Inflammatory macrophage (primary cell): ENCODE results near the gene UROC1.

Experiments
- DNase-seq, 2 donors: peaks; one replicate each; pipeline ENCODE4 v3.0.0-alpha.2; 2020 to 2022

UROC1 gene

DNA sequence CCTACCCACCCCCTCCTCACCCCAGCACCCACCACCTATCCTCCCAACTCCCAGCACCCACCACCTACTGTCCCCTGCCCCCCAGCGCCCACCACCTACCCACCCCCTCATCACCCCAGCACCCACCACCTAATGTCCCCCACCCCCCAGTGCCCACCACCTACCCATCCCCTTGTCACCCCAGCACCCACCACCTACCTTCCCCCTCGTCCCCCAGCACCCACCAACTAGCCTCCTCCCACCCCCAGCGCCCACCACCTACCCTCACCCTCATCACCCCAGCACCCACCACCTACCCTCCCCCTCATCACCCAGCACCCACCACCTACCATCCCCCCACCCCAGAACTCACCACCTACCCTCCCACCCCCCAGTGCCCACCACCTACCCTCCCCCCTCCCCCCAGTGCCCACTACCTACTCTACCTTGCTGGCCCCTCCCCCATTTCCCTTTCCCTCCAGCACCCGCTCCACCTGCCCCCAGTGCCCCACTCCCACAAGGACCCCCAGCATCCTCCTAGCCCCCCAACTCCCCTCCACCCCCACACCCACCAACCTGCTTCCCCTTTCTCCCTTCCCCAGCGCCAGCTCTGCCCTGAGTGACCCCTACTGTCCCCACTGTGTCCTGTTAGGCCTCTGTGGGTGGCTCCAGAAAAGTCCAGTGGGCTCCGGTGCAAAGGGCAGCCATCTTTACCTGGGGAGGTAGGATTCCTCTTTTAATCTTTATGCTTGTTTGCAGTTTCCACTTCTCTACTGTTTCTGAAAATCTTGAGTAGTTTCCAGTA is 1.2 kb downstream of the UROC1 start:
- DNase-seq, result no peak

DNA sequence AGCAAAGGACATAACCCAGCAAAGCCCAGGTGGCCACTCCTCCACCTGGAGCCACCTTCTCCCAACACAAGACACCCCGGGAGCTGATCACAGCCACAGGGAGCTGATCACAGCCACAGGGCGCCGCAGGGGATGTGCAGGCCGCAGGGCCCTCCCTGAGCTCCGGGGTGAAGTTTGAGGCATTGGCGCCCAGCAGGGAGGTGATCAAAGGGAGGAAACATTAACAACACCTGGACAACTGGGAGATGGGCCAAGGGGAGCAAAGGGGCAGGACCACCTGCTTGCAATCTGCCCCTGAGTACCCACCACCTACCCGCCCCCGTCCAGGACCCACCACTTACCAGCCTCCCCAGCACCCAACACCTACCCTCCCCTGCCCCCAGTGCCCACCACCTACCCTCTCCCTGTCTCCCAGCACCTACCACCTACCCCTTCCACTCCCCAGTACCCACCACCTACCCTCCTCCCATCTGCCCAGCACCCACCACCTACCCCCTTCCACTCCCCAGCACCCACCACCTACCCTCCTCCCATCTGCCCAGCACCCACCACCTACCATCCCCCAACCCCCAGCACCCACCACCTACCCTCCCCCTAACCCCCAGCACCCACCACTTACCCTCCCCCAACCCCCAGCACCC is 2.4 kb downstream of the UROC1 start:
- no peak for DNase-seq

DNA sequence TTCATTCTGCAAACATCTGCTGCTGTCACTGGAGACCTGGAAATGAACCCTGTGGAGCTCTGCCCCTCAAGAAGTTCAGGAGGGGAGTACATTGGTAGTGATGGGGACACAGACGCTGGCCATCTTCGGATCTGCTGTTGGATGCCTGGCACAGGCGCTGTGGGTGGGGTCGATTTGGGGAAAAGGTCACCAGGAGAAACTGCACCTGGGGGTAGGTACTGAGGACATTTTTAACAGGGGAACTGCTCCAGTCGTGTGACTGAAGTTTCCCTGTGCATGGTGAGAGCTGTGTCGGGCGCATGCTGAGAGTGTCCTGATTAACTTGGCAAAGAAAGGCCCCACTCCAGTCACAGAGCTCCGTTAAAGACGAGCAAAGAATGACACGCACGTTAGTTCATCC is 3.4 kb downstream of the UROC1 start:
- no peak for DNase-seq

DNA sequence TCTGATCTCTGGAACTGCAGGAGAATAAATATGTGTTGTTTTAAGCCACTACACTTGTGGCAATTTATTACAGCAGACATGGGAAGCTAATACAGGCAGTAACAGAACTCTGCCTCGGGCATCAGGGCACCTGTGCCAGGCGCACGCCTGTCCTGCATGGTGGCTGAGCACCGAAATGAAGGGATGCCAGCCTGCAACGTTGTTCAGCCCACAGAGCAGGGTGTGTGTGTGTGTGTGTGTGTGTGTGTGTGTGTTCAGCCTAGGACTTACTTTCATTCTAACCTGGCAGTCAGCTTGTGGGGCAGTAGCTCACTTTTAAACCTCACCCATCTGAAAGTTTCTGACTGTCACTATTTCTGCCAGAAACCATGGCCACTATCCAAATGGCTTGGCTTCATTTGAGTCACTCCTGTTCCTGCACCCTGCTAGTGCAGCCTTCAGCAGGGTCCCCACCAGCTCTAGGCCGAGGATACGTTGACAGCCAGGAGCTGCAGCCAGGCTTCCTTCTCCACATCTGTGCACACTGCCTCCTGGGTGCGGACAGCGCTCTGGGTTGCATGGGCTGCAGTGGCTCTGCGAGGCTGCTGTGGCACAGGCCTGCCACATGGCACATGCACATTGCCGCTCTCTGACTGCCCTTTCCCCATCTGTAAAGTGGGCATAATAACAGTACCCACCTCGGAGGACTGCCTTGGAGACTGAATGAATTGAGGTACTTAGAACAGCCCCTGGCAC is 4.5 kb downstream of the UROC1 start:
- no peak for DNase-seq

DNA sequence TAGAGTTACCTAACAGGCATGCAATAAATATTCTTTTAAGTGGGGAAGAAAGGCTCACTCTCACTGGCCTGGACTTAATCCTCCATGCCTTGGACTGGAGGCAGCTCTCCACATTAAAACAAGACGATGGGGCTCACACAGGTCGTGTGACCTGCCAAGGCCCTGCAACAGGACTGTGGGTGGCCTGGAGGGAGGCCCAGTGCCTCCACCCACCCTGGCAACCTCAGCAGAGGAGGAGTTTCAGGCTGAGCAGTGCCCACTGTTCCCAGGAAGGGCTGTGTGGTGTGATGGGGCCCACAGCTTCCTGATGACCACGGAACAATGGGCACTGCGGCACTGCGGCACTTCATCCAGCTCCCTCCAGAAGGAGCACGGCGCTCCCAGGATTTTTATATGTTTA is 5.5 kb downstream of the UROC1 start:
- no peak for DNase-seq

DNA sequence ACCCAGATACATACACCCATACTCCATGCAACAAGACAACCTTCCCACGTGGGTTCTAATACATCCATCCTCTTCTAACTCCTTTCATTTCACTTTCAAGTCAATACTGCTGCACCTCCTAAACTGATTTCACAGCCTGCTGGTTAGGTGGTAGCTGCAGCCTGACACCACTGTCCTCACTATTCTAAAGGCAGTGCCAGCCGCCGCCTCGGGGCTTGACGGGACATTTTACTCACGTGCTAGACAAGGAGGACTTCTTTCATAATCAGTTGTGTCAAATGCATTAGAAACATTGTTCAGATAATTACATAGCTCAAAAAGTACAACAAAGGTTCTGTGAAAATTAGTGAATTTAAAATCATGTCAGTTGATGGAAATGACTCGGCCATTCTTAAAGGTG is 6.3 kb downstream of the UROC1 start:
- DNase-seq, result no peak

DNA sequence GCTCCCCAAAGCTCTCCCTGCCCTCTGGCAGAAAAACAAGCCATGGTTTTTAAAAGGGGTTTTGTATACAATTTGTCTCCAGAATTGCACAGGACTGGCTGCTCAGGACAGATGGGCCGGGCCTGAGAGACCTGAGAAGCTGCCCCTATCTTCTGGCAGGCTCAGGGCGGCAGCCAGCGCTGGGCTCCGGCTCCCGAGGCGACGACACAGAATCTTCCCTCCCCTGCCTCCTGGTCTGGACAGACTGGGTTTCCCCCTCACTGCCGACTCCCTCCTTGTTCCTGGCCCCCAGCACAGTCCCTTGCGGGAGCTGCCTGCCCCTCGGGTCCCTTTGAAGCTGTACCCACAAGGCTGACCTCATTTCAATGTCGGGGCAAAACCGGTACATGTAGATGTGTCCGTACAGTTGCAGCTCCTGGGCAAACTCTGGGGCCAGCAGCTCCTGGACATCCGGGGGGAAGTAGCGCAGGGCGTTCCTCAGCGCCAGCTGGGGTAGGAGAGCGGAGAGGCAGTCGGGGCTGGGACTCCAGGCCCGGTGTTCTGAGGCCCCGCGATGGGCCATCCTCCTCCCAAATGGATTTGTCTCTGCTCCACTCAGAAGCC is 7.2 kb downstream of the UROC1 start:
- no peak for DNase-seq

DNA sequence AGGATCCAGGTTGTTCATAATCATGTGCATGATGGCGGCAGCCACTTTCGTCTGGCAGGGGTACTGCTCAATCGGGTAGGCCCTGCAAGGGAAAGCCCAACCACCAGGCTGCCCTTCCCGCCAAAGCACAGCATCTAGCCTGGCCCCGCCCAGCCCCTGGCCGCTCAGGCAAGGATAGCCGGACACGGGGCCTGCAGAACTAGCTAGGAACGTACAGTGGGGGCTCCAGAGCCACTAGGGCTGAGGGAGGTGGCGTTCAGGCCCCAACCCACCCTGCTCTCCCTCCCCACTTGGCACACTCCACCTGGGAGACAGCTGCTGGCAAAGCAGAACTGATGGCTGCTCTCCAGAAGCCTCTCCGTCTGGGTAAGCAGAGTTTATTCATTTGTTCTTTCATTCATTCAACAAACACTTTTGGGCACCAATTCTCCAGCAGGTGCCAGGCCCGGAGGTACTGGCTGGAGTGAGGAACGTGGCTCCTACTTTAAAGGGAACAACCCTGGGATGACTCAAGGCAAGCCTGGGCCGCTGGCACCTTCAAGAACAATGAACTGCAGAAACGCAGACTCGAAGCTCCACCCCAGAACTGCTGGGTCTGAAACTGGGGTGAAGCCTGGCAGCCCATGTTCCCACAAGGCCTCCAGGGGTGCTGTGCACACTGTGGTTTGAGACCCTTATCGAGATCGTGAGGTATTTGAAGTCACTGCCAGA is 7.8 kb downstream of the UROC1 start:
- DNase-seq, result no peak

DNA sequence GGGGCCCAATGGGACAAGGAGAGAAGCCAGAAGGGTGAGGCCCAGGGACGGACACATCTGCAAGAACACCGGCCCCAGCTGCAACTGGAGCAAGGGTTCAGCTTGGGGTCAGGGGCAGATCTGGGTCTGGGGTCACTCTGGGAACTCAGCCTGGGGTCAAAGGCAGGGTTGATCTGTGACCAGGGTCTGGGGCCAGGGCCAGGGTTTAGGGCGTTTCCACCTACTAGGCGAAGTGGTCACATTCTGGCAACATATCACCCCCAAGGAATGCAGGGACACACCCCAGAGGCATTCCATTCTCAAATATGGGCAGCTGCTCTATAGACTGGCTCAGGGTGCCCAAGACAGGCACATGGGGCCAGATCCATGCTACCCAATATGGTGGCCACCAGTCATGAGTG is 9.0 kb downstream of the UROC1 start:
- DNase-seq, result no peak

DNA sequence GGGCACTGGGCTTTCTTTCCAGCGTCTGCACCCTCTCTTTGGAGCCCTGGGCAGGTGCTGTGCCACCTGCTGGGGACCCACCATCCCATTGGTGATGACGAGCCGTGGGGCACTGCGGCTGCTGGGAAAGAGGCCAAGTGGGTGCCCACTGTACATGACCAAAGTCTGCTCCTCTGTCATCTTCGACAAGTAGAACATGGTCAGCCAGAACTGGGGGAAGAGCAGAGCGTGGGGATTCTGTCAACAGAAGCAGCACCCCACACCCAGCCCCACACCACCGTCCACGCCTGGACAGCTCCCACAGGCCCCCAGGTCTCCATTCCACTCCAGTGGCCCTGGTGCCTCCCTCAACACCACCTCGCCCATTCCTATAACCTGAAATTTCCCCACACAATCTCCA is 9.7 kb downstream of the UROC1 start:
- no peak for DNase-seq

DNA sequence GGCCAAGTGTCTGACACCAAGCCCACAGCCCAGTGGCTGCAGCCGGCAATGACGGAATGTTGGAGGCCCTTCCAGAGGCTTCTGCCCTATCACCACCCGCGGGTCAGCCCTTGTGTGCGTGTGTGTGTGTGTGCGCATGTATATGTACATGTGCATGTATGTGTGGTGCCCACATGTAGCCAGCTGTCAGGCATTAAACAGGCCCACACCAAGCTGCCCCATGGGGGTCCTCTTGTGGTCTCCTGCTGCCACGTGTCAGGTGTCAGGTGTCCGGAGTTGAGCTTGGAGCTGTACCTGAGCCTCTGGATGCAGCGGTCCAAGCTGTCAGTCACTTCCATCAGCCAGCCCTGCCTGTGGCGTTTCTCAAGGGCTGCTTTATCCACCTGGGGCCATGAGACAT is 13.9 kb downstream of the UROC1 start:
- no peak for DNase-seq

DNA sequence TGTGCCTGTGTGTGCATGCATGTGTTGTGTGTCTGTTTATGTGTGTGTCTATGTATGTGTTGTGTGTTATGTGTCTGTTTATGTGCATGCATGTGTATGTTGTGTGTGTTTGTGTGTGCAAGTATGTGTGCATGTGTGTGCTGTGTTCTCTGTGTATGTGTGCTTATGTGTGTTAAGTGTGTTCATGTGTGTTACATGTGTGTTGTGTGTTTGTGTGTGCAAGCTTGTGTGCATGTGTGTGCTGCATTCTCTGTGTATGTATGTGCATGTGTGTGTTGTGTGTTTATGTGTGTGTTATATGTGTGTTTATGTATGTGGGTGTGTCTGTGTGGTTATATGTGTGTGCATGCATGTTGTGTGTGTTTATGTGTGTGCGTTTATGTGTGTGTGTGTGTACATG is 14.9 kb downstream of the UROC1 start:
- DNase-seq, result no peak

DNA sequence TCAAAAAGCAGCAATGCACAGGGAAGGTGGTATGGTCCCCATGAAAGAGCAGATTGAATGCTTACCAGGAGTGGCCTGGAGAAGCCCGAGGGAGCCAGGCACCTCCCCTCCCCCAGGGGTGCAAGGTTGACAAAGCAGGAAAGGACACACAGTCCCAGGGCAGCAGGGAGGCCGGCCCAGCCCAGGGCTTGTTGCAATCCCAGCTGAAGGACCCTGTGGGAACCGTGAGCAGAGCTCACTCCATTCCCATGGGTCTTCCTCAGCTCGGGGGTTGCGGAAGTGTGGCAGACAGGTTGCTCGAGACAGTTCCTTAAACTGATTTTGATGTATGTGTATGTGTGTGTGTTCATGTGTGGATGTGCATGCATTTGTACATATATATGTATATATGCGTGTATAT is 15.8 kb downstream of the UROC1 start:
- DNase-seq, result no peak

DNA sequence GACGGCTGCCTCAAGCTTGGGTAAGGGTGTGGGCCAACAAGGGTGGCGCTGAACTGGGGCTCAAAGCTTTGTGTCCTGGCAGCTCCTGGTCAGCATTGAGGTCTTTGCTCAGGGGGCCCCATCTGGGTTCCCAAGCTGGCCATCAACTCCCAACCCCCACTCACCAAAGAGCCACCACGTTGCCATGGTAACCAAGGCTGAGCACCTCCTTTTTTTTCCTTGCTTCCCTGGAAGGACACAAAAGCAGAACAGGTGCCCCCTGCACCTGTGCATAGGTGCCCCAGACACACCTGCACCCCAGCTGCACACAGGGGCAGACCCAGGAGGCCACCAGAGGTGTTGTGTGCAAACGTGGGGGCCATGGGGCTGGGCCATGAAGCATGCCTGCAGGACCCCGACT is 16.5 kb downstream of the UROC1 start:
- no peak for DNase-seq

DNA sequence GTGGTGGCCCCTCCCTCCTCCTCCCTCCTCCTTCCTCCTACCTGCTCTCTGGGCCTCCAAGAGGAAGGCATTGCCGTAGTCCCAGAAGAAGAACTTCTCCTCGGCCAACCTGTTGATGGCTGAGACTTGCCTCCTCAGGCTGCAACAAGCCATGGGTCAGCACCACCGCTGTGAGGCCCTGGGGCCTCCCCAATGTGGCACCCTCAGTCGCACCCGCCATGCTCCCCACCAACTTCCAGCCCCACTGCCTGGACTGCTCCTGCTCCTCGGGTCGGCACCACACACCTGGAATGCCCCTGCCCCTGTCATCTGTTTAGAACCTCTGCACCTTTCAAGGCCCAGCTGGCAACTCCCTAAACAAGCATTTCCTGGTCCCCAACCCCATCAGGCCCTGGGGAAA is 17.6 kb downstream of the UROC1 start:
- no peak for DNase-seq

DNA sequence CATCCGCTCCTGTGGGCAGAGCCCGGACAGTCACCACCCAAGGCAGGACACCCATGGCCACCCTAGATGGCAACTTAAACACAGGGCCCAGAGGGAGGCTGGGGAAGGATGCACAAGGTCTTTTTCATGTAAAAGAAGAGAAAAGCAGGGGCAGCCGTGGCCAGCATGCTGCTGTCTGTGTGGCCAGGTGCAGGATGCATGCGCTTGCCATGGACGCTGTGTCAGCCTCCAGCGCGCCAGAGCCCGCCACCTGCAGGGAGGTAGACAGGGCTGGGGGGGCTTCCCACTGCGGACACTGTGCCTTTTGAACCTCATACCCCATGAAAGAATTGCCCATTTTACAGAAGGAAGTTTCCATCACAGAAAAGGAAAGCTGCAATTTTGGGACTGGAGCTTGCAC is 18.2 kb downstream of the UROC1 start:
- DNase-seq, result no peak

DNA sequence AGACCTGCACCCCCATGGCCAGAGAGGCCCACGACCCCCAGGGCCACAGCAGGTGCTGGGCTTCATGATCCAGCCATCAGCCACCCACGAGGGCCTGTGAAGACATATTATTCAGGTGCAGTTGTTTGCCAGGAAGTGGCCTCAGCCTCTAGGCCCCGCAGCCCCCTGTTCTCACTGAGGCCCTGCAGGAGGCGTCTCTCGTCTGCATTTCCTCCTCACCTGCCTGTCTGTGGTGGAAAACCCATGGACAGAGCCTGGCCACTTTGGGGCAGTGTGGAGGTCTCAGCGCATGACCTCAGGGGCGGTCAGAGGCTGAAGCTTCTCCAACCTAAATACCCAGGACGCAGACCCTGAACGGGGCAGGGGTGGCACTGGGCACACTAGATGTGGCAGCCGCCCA is 18.6 kb downstream of the UROC1 start:
- DNase-seq, result no peak

DNA sequence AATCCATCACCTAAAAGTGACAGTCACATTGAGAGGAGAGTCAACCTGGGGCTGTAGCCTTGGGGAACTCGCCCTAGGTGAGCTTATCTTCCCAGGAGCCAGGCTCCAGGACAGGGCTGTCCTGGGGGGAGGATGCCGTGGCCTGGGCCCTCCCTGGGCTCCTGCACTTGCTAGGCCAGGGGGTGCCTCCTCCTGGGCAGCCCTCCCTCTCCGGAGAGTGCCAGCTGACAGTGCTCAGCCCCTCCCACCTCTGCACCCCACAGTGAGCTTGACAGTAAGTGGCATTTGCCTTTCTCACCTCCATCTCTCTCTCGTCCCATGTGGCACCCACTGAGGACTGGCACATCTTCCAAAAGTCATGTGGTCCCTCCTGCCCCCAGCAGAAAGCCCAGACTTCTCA is 19.1 kb downstream of the UROC1 start:
- no peak for DNase-seq

DNA sequence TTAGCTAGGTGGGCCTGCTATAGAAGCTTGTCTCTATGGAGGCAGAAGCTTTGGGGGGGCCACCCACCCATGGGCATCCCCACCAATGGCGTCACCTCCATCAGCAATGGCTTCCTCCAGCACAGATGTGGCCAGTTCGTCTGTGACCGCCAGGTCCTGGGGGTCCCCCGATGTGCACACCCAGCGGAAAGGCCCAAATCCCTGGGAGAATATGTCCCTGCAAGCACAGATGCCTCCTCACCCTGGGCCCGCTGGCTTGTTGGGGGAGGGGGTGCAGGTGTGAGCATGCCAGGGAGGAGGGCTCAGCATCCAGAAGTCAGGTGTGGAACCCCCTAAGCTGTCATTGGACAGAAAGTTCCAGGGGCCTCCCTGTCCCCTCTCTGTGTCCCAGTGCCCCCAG is 19.6 kb downstream of the UROC1 start:
- DNase-seq, result no peak

DNA sequence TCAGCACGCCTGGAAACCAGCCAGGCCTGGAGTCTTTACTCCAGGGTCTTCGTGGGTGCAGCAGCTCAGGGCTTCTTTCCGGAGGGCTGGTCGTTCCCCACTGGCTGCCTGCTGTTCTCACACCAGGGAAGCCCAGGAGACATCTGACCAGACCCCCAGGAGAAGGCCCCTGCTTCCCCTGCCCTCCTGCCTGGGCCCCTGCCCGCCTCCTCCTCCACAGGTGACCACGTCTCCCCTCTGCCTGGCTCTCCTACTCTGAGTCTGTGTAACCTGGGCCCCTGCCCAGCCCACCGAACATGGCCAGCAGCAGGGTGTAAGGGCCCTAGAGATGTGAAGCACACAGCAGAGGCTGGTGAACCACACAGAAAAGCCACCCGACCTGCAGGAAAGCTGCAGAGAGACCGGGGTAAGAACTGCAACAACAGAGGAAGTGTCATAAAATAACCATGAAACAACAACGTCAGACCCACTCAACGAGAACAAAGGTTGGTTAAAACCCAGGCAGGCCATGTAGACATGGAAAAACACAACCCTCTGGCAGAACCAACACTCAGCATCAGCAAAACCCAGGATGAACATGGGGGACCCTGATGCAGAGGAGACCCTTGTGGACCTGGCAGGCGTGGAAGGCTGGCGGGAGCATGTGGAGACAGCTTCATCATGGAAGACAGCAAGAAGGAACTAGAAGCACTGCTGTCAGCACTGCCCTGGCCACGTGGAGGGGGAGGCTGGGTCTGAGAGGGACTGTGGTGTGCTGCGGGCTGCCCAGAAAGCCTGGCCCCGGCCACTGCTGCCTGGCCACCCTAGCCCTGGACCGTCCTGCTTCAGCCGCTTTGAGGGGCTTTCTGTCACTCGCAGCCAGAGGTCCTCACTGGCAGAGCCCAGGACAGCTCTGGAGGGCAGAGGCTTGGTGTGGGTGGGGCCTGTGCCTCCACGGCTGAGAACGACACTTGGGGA is 20.4 kb downstream of the UROC1 start:
- no peak for DNase-seq

DNA sequence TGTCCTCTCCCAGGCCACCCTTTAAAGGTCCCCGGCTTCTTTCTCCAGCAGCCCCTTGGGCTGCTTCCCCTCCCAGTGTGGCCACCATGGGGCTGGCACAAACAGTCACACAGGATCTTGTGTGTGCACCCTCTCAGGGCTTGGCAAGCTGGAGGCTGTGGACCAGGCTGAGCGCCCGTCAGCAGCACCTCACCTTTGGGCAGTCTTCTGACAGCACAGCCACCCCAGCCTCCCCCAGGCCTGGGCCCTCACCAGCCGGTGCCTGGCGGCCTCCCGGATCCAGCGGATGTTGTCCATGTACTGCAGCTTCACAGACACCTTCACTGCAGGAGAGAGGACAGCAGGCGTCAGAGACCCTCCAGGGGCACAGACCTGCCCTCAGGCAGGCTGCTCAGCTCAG is 21.8 kb downstream of the UROC1 start:
- no peak for DNase-seq

DNA sequence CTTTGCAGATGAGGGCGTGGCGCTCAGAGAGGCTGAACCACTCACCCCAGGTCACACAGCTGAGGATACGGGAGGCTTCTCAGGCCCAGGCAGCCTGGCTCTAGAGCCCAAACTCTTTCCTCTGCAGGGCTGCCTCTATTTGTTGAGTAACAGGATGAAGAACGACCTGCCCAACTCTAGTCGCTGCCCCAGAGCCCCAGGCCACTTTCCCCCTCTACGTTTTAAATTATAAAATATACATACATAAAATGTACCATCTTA is 22.7 kb downstream of the UROC1 start:
- no peak for DNase-seq
